Activated CD8-positive, alpha-beta memory T cell treated with anti-CD3 and anti-CD28 coated beads, Interleukin-2, amount 50 U/mL, for 24 hours (primary cell): Measurements from ENCODE around the gene SULF2.

Source experiments
- DNase-seq: peaks from one replicate; pipeline ENCODE4 v3.0.0-alpha.2; 2020; ENCODE audit errors: extremely low read depth

Gene SULF2

GRCh38 chr20:47684306-47685080 is 100.8 kb downstream of the SULF2 start:
- DNase-seq, result no peak

- no peak for DNase-seq
Measured at GRCh38 chr20:47682916-47683315, 102.4 kb downstream of the SULF2 start.

- DNase-seq, result no peak
Measured at GRCh38 chr20:47682028-47682783, 103.1 kb downstream of the SULF2 start.

- no peak for DNase-seq
Measured at GRCh38 chr20:47680804-47681529, 104.3 kb downstream of the SULF2 start.

- DNase-seq, result no peak
Measured at GRCh38 chr20:47679462-47679861, 105.8 kb downstream of the SULF2 start.

GRCh38 chr20:47678536-47678935 is 106.7 kb downstream of the SULF2 start:
- DNase-seq, result no peak

- no peak for DNase-seq
Measured at GRCh38 chr20:47677635-47678453, 107.4 kb downstream of the SULF2 start.

GRCh38 chr20:47676912-47677634 is 108.2 kb downstream of the SULF2 start:
- no peak for DNase-seq

- DNase-seq, result no peak
Measured at GRCh38 chr20:47676219-47676721, 109.0 kb downstream of the SULF2 start.

- DNase-seq, result no peak
Measured at GRCh38 chr20:47675190-47676142, 109.8 kb downstream of the SULF2 start.

GRCh38 chr20:47674686-47675085 is 110.6 kb downstream of the SULF2 start:
- DNase-seq, result no peak

- DNase-seq, result no peak
Measured at GRCh38 chr20:47674145-47674544, 111.1 kb downstream of the SULF2 start.

GRCh38 chr20:47673671-47673955 is 111.7 kb downstream of the SULF2 start:
- no peak for DNase-seq

GRCh38 chr20:47672886-47673670 is 112.2 kb downstream of the SULF2 start:
- no peak for DNase-seq

- DNase-seq, result no peak
Measured at GRCh38 chr20:47672166-47672565, 113.1 kb downstream of the SULF2 start.

- DNase-seq, result no peak
Measured at GRCh38 chr20:47670913-47671312, 114.4 kb downstream of the SULF2 start.

GRCh38 chr20:47669927-47670890 is 115.1 kb downstream of the SULF2 start:
- DNase-seq, result no peak

- DNase-seq, result no peak
Measured at GRCh38 chr20:47669489-47669888, 115.8 kb downstream of the SULF2 start.
